Body of pancreas (tissue), 4 donors: ENCODE data around the gene E2F1.

ENCODE experiments used
- CTCF ChIP-seq, 7 experiments: fragments of 450-650 bp in 4 of 7; fragments of 200-600 bp in 3 of 7; sonication (generic) in 3 of 7; IDR thresholded peaks; one replicate each; pipeline ENCODE4 v1.5.1; 2016 to 2019; ENCODE audit warnings: antibody characterized with exemption in 7 of 7
- POLR2A ChIP-seq, 3 donors: fragments of 450-650 bp; IDR thresholded peaks; one replicate each; pipeline ENCODE4 v1.6.1; 2016; ENCODE audit warnings: antibody characterized with exemption in 3 of 3, mild to moderate bottlenecking in 2 of 3

- TF ChIP-seq POLR2A (IDR thresholded peaks at IDR 0.05) (no peak), CTCF (IDR thresholded peaks at IDR 0.05) (no peak)
Measured at GRCh38 chr20:33651562-33652048, 34.6 kb downstream of the E2F1 start.
